22Rv1 (cell line): ENCODE measurements around the gene SLC29A2.

Experiments used
- H3K27ac ChIP-seq: fragments of 450-650 bp; 2 replicates; pipeline ENCODE4 v1.5.1; 2017
- ZFX ChIP-seq: fragments of 450-650 bp; IDR thresholded peaks from 2 replicates; pipeline ENCODE4 v1.6.1; 2017; ENCODE audit warnings: antibody characterized with exemption, borderline replicate concordance
- TF ChIP-seq, protein P1 (sequence below): fragments of 450-650 bp; IDR thresholded peaks from 2 replicates; pipeline ENCODE4 v1.5.1; 2017; ENCODE audit warnings: mild to moderate bottlenecking

Gene SLC29A2

DNA sequence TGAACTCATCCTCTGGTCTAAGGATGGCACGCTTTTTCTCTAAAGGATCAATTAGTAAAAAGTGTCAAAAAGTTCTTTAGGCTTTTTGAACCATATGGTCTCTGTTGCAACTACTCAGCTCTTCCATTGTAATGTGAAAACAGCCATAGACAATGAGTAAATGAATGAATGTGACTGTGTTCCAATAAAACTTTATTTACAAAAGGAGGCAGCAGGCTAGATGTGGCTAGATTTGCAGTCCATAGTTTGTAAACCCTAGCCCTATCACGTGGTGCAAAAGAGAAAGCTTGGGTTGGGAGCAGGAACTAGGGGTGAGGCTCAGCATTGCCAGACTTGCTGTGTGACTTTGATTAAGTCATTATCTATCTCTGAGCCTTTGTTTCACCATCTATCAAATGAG is 43.9 kb upstream of the SLC29A2 start:
- H3K27ac ChIP-seq, result no peak overlapping the region

DNA sequence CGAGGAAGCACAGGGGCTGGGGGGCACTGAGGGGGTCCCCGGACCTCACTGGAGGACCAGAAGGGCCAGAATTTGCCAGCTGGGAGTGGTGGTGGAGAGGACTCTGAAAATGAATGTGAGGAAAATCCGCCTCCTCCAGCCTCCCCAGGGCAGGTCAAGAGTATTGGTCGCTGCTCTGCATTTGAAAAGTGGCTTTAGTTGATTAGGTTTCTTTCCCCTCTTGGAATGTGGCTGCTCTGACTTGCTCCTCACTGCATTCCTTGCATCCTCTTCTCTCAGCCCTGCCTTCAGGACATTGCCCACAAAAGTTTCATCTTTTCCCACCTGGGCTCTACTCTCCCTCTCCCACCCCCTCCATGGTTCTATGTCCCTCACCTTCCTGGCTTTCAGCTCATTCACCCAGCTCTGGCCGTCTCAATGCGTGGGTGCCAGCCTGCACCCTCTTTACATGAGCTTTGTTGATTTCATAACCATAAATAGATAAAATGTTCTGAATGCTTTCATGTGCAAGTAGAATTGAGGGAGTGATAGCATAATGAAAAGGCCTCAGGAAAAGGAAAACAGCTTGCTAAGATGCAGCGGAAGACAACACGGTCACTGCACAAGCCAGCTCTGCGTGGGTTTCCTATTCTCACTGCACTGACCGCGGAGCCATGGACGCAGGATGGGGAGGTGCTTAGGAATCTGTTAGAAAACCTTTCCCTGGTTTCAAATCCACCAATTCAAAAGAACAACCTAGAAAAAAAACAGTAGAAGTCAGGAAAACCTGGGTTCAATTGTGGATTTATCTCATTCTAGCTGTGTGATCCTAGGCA is 42.8 kb upstream of the SLC29A2 start:
- TF ChIP-seq ZFX, result no peak
- TF ChIP-seq, protein P1, sequence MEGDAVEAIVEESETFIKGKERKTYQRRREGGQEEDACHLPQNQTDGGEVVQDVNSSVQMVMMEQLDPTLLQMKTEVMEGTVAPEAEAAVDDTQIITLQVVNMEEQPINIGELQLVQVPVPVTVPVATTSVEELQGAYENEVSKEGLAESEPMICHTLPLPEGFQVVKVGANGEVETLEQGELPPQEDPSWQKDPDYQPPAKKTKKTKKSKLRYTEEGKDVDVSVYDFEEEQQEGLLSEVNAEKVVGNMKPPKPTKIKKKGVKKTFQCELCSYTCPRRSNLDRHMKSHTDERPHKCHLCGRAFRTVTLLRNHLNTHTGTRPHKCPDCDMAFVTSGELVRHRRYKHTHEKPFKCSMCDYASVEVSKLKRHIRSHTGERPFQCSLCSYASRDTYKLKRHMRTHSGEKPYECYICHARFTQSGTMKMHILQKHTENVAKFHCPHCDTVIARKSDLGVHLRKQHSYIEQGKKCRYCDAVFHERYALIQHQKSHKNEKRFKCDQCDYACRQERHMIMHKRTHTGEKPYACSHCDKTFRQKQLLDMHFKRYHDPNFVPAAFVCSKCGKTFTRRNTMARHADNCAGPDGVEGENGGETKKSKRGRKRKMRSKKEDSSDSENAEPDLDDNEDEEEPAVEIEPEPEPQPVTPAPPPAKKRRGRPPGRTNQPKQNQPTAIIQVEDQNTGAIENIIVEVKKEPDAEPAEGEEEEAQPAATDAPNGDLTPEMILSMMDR, result no peak
- no peak overlapping the region for H3K27ac ChIP-seq

More for the DNA sequence above, 43.9 kb upstream of the SLC29A2 start:
- TF ChIP-seq, protein P1, result no peak
- no peak for TF ChIP-seq ZFX

DNA sequence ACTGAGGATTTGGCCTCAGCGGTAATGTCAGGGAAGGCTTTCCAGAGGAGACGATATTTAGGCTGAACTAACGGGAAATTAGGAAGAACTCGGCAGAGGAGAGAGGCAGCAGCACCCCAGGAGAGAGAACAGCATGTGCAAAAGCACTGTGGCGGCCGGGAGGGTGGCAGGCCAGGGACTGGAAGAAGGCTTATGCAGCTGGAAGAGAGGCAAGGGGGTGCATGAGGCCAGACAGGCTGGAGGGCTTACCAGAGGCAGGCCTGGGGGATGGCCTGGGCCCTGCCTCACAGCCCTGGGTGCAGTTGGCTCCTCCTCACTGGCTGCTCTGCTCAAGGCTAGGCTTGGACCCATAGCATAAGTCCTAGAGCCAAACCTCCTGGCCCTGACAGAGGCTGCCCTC is 41.6 kb upstream of the SLC29A2 start:
- TF ChIP-seq ZFX, result no peak
- TF ChIP-seq, protein P1, result no peak
- H3K27ac ChIP-seq, result no peak overlapping the region

DNA sequence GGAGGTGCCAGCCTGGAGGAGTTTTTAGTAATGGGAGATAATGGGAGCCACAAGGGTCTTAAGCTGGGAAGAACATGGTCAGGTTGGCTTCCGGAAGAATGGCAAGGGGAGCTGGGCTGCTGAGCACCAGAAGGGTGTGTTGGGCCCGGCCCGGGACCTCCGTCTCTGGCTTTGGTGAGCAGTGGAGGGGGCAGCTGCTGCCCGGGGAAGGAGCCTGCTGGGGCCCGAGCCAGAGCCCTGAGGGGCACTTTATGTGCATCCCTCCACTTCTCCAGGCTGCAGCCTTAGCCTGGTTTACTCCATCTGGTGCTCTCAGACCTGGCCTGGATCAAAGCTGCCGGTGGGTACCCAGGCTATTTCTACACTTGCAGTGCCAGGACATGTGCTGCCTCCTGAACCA is 40.5 kb upstream of the SLC29A2 start:
- H3K27ac ChIP-seq, result no peak overlapping the region
- TF ChIP-seq ZFX, result no peak
- TF ChIP-seq, protein P1, result no peak

DNA sequence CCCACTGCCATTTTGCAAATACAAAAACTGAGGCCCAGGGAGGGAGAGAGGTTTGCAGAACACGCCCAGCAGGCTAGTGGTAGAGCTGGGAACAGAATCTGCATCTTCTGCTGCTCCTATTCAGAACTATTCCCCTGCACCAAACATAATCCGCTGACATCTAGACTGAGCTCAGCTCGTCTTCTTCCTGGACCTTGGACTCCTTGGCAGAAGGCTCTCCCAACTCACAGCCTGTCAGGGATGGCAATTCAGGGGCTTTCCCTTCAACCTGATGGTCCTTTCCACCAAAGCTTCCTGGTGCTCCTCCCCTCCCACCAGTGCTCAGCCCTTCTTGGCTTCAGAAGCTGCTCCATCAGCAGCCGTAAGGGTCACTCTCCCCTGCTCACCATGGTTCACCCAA is 39.8 kb upstream of the SLC29A2 start:
- TF ChIP-seq ZFX, result no peak
- TF ChIP-seq, protein P1, result no peak
- no peak overlapping the region for H3K27ac ChIP-seq

DNA sequence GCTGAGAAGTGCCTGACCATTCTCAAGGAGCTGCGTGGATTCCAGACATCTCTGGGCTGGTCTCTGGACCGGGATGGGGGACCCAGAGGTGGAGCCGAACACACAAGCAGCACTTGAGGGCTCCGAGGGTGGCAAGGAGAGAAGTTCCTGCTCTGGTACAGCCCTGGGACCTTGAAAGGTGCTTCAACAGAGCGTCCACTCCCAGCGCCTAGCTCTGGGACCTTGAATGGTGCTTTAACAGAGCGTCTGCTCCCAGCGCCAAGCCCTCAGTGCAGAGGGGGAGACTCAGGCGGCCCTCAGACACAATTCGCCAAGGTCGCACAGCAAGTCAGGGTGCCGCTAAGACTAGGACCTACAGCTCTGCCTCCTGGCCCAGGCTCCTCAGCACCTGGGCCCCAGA is 38.6 kb upstream of the SLC29A2 start:
- H3K27ac ChIP-seq, result no peak overlapping the region
- TF ChIP-seq, protein P1, result no peak
- no peak for TF ChIP-seq ZFX

DNA sequence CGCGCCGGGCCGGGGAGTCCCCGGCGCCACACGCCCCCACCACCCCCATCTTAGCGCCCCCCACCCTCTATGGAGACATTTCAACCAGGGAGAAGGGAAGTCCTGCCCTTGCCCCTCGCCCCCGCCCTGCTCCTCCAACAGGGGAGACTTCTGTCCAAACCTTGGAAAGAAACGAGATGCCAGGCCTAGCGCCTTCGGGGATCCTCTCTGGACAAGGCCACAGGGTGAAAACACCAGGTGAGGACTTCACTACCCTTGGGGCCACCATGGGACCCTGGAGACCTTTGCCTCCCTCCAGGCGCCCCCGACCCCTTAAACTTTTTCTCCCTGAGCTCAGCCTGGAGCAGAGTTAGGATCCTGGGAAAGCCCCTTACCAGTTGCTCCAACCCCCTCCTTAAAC is 37.7 kb upstream of the SLC29A2 start:
- H3K27ac ChIP-seq, result no peak overlapping the region

More for the DNA sequence above, 37.7 kb upstream of the SLC29A2 start:
- TF ChIP-seq ZFX, result no peak
- TF ChIP-seq, protein P1, result no peak
